Prostate gland (tissue), 1 donor: ENCODE results near the gene MIF.

ENCODE experiments used
- POLR2A ChIP-seq: fragments of 450-650 bp; IDR thresholded peaks from one replicate; pipeline ENCODE4 v1.6.1; 2016; ENCODE audit warnings: antibody characterized with exemption, mild to moderate bottlenecking
- POLR2AphosphoS5 ChIP-seq: sonication (generic); formaldehyde crosslinking; IDR thresholded peaks from one replicate; pipeline ENCODE4 v1.6.1; 2017; ENCODE audit warnings: antibody characterized with exemption

DNA sequence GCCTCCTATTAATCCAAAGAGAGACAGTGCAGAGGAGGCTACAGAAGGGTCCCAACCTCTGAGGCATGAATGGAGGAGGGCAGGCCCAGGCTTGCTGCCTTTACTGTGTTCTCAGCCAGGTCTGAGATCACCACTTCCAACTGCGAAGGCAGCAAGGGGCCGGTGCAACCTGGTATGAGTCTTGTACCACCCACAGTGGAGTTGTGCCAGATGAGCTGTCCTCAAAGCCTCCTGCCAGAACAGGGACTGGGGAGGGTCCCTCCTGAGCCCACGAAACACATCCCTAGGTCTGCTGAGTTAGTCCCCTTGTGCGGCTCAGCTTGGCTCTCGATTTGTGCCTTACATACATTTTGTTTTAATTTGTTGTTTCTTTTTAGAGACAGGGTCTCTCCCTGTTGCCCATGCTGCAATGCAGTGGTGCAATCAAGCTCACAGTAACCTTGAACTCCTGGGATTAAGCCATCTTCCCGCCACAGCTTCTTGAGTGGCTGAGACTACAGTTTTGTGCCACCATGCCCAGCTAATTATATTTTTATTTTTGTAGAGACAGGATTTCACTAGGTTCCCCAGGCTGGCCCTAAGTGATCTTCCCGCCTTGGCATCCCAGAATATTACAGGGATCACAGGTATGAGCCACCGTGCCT lies 9.3 kb downstream of the MIF start:
- TF ChIP-seq POLR2A (no peak), POLR2AphosphoS5 (no peak)
